ENCODE measurements around the gene SMIM29. TPM values are rescaled to one million over a fixed set of nuclear protein-coding genes. Genes with fewer than 3 reads are reported as not detected.
"Not testable (repeated sequence)": the region's sequence is repeated elsewhere in the genome, so short reads cannot be mapped to it uniquely, and the experiment has no call there.

SMIM29 gene
- polyA plus RNA-seq, 3 donors = 9.6 to 14.4 (median 12.2) TPM

DNA sequence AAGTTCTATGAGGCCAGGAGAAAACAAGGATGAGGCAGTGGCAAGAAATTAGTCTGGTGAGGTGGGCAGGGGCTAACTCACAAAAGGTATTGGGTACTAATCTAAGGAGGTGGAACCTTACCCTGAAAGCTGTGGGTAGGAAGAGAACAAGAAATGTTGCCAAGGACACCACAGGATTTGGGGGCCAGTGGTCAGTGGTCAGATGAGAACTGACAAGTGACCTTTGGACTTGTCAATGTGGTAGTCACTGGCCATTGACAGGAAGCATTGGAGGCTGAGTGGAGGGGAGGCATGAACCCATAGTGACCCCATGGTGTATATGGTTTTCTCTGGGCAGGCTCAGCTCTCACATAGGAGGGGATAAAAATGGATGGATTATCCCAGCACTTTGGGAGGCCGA is 25.3 kb upstream of the SMIM29 start:
- DNase-seq (ENCODE audit: extremely low read depth in 1 of 11, low read depth in 9 of 11, low spot score in 4 of 11) = no peak

DNA sequence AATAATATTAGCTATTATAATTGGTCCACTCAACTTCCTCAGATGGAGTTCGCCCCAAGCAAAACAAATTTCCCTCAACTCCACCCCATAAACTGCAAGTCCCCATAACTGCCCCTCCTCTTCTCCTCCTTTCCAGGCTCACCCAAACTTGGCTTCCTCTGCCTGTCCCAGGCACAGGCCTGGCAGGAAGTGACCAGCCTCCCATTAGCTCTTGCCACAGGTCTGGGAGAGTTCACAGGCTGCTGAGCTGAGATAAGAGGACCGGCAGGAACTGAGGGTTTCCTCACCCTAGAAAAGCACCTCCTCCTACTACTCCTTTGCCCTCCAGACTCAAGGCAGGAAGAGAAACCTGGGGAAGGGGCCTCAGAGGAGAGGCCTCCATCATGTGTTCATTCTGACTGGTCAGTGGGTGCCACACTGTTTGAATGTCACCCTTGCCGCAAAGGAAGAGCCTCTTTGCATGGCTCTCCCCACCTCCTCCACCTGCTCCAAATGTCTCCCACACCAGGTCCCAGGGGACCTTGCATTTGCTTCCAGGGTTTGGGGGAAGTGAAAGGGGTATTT is 24.5 kb upstream of the SMIM29 start:
- no peak for DNase-seq (ENCODE audit: extremely low read depth in 1 of 11, low read depth in 9 of 11, low spot score in 4 of 11)

DNA sequence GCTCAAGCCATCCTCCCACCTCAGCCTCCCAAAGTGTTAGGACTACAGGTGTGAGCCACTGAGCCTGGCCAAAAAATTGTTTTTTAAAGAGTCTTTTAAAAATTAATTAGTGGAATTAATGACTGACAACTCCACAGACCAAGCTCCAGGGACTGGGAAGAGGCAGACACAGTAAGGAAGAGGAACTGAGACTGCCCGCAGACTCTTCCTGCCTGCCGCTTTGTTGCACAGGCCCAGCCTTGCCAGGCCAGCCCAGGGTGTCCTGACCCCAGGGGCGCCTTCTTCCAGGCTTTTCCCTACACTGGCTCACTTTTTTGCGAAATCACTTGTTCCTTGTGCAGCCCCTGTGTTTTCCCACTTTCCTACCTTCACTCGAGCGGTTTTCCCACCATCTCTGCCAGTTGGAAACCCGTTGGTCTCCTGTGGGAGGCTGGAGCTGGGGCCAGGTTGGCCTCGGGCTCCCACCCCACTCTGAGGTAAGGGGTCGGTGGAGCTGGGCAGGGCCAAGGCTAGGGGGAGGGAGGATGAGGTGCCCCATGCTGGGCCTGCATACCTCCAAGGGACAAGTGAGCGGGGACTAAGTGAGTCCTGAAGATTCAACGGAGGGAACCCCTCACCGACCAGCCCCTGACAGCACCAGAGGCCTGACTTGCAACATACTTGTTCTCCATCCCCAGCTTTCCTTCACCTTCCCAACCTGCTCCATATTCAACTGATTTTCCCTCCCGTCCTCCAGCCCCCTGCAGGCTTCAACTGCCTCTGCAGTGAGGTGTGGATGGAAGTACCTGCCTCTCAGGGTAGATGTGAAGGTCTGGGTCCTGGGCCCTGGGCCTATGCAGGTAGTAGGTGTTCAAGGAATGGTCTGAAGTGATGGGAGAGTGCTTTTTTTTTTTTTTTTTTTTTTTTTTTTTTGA is 23.5 kb upstream of the SMIM29 start:
- DNase-seq (ENCODE audit: extremely low read depth in 1 of 11, low read depth in 9 of 11, low spot score in 4 of 11) = no peak

DNA sequence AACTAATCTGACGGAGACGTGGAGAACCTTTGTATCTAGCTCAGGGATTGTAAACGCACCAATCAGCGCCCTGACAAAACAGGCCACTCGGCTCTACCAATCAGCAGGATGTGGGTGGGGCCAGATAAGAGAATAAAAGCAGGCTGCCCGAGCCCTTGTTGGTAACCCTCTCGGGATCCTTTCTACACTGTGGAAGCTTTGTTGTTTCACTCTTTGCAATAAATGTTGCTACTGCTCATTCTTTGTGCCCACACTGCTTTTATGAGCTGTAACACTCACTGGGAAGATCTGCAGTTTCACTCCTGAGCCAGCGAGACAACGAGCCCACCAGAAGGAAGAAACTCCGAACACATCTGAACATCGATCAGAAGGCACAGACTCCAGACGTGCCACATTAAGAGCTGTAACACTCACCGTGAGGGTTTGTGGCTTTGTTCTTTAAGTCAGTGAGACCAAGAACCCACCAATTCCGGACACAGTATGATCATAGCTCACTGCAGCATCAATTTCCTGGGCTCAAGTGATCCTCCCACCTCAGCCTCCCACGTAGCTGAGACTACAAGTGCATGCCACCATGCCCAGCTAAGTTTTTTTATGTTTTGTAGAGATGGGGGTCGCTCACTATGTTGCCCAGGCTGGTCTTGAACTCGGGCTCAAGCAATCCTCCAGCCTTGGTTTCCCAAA is 21.0 kb upstream of the SMIM29 start:
- not testable (repeated sequence) for DNase-seq (ENCODE audit: extremely low read depth in 1 of 11, low read depth in 9 of 11, low spot score in 4 of 11)

DNA sequence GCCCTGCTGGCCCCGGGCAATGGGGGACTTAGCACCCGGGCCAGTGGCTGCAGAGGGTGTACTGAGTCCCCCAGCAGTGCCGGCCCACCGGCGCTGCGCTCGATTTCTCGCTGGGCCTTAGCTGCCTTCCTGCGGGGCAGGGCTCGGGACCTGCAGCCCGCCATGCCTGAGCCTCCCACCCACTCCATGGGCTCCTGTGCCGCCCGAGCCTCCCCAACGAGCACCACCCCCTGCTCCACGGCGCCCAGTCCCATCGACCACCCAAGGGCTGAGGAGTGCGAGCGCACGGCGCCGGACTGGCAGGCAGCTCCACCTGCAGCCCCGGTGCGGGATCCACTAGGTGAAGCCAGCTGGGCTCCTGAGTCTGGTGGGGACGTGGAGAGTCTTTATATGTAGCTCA is 20.3 kb upstream of the SMIM29 start:
- DNase-seq (ENCODE audit: extremely low read depth in 1 of 11, low read depth in 9 of 11, low spot score in 4 of 11) = not testable (repeated sequence)

DNA sequence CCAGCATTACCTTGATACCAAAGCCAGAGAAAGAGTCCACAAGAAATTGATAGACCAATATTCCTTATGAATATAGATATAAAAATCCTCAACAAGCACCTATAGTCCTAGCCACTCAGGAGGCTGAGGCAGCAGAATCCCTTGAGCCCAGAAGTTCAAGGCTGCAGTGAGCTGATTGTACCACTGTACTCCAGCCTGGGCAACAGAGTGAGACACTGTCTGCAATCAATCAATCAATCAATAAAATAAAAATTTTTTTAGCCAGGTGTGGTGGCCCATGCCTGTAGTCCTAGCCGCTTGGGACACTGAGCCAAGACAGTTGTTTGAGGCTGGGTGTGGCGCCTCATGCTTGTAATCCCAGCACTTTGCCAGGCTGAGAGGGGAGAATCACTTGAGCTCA is 18.9 kb upstream of the SMIM29 start:
- DNase-seq (ENCODE audit: extremely low read depth in 1 of 11, low read depth in 9 of 11, low spot score in 4 of 11) = no peak

DNA sequence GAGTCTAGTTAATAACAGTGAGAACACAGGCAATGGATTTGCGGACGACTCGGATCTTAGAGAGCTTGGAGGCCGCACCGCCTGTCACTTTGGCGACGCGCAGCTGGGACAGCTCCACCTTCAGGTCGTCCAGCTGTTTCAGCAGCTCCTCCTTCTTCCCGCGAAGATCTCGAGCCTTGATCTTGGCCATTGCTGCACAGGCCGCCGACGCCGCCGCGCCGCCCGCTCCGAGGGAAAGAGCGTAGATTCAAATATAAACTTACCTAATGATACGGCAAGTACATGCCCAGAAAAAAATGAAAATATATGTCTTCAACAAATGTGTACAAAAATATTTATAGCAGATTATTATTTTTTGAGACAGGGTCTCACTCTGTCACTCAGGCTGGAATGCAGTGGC is 14.7 kb upstream of the SMIM29 start:
- not testable (repeated sequence) for DNase-seq (ENCODE audit: extremely low read depth in 1 of 11, low read depth in 9 of 11, low spot score in 4 of 11)

DNA sequence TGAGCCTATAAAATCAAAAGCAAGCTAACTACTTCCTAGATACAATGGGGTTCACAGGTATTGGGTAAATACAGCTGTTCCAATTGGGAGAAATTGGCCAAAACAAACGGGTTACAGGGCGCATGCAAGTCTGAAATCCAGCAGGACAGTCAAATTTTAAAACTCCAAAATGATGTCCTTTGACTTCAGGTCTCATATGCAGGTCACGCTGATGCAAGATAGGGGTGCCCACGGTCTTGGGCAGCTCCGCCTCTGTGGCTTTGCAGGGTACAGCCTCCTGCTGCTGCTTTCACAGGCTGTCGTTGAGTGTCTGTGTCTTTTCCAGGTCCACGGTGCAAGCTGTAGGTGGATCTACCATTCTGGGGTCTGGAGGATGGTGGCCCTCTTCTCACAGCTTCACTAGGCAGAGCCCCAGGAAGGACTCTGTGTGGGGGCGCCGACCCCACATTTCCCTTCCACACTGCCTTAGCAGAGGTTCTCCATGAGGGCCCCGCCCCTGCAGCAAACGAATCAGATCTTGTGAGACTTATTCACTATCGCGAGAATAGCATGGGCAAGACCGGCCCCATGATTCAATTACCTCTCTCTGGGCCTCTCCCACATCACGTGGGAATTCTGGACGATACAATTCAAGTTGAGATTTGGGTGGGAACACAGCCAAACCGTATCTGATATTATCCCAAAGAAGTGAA is 11.9 kb upstream of the SMIM29 start:
- no peak for DNase-seq (ENCODE audit: extremely low read depth in 1 of 11, low read depth in 9 of 11, low spot score in 4 of 11)

DNA sequence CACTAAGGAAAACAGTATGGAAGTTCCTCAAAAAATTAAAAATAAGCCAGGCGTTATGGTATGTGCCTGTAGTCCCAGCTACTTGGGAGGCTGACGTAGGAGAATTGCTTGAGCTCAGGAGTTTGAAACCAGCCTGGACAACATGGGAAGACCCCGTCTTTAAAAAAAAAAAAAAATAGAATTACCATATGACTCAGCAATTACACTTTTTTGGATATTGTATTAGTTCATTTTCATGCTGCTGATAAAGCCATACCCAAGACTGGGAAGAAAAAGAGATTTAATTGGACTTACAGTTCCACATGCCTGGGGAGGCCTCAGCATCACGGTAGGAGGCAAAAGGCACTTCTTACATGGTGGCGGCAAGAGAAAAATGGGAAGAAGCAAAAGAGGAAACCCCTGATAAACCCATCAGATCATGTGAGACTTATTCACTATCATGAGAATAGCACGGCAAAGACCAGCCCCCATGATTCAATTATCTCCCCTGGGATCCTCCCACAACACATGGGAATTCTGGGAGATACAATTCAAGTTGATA is 10.8 kb upstream of the SMIM29 start:
- no peak for DNase-seq (ENCODE audit: extremely low read depth in 1 of 11, low read depth in 9 of 11, low spot score in 4 of 11)

DNA sequence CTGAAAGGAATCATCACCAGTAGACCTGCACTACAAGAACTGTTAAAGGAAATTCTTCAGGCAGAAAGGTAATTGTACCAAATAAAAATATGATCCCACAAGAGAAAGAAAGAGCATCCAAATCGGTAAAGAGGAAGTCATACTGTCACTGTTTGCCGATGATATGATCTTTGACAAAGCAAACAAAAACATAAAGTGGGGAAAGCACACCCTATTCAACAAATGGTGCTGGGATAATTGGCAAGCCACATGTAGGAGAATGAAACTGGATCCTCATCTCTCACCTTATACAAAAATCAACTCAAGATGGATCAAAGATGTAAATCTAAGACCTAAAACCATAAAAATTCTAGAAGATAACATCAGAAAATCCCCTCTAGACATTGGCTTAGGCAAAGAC is 3.6 kb upstream of the SMIM29 start:
- DNase-seq (ENCODE audit: extremely low read depth in 1 of 11, low read depth in 9 of 11, low spot score in 4 of 11) = not testable (repeated sequence)

DNA sequence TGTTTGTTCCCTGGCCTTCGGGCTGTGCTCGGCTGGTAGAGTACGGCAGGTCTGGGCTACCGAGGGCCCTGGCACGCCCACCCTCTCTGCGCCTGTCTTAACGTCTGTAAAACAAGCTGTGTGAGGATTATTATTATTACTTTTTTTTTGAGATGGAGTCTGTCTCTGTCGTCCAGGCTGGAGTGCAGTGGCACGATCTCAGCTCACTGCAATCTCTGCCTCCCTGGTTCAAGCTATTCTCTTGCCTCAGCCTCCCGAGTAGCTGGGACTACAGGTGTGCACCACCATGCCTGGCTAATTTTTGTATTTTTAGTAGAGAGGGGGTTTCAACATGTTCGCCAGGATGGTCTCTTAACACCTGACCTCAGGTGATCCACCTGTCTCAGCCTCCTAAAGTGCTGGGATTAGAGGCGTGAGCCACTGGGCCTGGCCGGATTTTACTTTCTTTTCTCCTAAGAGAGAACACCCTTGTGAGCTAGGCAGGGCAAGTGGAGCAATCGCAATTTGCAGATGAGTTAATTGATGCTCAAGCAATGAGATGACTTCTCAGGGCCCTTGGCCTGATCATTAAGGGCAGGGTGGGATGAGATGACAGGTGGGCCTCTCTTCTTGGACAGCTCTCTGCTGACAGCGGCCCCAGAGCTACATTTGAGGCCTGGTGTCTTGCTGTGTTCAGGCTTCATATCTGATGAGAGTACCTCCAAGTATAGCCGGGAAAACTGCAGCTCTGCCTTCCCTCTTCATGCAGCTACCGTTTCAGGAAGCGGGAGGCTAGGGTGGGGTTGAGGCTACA is 859 bp upstream of the SMIM29 start:
- no peak for DNase-seq (ENCODE audit: extremely low read depth in 1 of 11, low read depth in 9 of 11, low spot score in 4 of 11)

DNA sequence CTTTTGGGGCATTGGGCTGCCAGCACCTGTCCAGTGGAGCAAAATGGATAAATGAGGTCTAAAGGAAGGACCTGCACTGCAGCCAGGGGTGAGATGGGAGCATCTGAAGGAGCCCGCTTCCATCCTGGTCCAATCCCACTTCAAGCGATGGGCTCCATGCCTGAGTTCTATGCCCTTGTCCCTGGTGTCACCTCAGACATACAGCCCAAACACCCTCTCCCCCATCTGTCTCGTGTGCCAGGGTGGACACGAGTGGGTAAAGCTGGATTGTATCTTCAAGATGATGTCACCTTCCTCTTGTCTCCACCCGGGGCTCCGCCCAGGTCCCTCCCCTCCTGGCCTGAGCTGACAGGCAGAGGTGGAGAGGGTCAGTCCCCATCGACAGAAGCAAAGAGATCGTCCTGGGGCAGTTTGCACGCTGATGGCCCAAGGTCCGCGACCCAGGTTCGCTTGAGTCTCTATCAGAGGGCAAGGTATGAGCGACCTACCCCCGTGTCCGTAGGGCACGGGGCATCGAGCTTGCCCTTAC is 544 bp downstream of the SMIM29 start:
- no peak for DNase-seq (ENCODE audit: extremely low read depth in 1 of 11, low read depth in 9 of 11, low spot score in 4 of 11)

DNA sequence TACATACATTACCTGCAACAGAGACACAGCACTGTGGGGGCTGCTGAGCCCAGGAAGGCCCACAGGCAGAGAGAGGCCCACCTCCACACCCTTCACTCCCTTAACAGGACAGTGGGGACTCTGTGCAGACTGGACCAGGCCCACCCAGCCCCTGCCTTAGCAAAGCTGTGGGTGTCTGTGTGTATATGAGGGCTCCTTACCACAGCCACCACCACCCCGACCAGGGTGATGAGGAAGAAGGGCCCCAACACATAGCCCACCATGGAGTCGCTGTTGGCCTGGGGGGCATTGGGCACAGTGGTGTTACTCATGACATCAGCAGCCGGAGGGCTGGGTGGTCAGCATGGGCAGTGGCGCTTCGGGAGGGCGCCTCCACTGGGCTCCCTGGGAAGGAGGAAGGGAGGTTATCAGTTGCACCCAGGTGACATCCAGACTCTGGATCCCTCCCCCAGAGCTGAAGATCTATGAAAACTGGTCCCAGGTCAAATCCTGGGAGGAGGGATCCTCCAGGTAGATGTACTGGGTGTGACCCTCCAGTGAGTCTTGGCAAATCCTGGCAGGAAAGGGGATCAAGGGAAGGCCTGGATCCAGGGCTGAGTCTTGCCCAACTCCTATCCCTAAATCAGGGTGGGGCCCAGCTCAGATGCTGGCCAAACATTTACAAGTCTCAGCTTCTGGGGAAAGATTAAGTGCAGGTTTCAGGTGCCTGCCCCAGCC is 1.2 kb downstream of the SMIM29 start:
- no peak for DNase-seq (ENCODE audit: extremely low read depth in 1 of 11, low read depth in 9 of 11, low spot score in 4 of 11)

DNA sequence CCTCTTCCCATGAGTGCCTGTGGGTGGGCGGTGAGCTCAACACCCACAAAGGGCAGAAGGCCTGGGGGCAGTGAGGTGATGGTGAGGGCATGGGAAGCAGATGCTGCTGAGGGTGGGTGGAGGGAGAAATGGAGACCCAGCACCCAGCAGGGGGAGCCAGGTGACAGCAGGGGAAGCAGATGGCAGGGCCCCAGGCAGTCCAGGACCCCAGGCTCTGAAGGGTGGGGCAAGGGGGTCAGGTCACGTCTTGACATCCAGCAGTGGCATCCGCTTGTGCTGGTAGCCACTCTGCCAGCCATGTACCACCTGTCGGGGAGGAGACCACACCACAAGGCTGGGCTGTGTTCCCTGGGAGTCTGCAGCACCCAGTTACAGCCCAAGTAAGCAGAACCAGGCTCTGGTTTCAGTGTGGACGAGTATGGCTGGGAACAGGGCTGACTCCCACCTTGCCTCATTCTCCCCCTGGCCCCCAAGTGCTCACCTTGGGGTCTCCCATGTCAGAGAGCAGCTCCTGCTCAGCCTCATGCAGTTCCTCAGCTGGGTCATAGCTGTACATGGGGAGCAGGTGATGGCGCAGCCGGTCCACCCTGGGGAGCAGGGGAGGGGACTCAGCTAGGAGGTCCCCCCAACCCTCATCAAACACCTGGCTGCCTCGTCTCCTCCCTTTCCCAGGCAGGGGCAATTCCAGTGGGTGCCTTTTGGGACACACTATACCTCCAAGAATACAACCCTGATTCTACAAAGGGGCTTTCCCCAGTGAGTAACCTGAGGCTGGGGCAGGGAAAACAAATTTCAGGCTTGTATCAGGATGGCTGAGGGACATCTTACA is 2.0 kb downstream of the SMIM29 start:
- no peak for DNase-seq (ENCODE audit: extremely low read depth in 1 of 11, low read depth in 9 of 11, low spot score in 4 of 11)

DNA sequence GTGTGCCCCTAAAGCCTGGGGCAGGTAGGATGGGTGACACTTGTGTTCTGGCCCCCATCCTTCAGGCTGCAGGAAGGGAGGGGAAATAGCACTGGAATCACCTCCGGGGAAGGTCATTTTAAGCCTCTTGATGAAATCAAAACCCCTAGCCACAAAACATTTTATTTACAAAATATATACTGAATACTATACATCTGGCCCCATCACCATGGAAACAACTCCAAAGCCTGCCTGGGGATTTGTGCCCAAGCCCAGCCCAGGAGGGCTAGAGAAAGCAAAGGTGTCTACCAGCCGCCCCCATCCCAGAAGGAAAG is 2.6 kb downstream of the SMIM29 start:
- no peak for DNase-seq (ENCODE audit: extremely low read depth in 1 of 11, low read depth in 9 of 11, low spot score in 4 of 11)

DNA sequence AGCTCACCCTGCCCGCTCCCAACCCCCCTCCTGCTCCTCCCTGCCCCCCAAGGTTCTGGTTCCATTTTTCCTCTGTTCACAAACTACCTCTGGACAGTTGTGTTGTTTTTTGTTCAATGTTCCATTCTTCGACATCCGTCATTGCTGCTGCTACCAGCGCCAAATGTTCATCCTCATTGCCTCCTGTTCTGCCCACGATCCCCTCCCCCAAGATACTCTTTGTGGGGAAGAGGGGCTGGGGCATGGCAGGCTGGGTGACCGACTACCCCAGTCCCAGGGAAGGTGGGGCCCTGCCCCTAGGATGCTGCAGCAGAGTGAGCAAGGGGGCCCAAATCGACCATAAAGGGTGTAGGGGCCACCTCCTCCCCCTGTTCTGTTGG is 3.1 kb downstream of the SMIM29 start:
- DNase-seq (ENCODE audit: extremely low read depth in 1 of 11, low read depth in 9 of 11, low spot score in 4 of 11) = not testable (repeated sequence)
